ENCODE results near the gene ADIPOQ. TPM values are rescaled to one million over a fixed set of nuclear protein-coding genes. Genes with fewer than 3 reads are reported as not detected.

ADIPOQ gene
- total and polyA plus RNA-seq, 9 donors: 1.1 to 6.0 TPM; not detected in 7

GRCh38 chr3:186828340-186828739 is 14.2 kb upstream of the ADIPOQ start:
- WGBS, 3 donors: 20 to 32% (median 24%) methylated on average over 5 of the region's 5 CpGs
- no peaks in the 10 kb centered on the region for H3K27me3 ChIP-seq
- intact Hi-C loops (cut with DNase I): loop anchor here in 1 of 4 donors (10.0 kb wide), 1 partner anchor 214 kb away; the partner anchor contains the start of gene AHSG

GRCh38 chr3:186831798-186832197 is 10.7 kb upstream of the ADIPOQ start:
- intact Hi-C loops (cut with DNase I): no loop called here
- no peaks in the 10 kb centered on the region for H3K27me3 ChIP-seq

More at GRCh38 chr3:186828340-186828739, 14.2 kb upstream of the ADIPOQ start:
- no peaks in the 10 kb centered on the region for H3K9me3 ChIP-seq
- peaks cover 2% of the 10 kb centered on the region for H3K4me1 ChIP-seq (ENCODE audit: insufficient read depth)
- H3K27ac ChIP-seq: no peak overlapping the region
- TF ChIP-seq CTCF (IDR thresholded peaks at IDR 0.05) (no peak), POLR2A (IDR thresholded peaks at IDR 0.05) (no peak), EP300 (IDR thresholded peaks at IDR 0.05) (no peak)
- H3K36me3 ChIP-seq: no peaks in the 10 kb centered on the region
- DNase-seq: no peak
- H3K4me3 ChIP-seq: no peak overlapping the region

GRCh38 chr3:186832276-186832675 is 10.2 kb upstream of the ADIPOQ start:
- Histone ChIP-seq H3K27ac (no peak overlapping the region), H3K36me3 (no peaks in the 10 kb centered on the region), H3K4me3 (no peak overlapping the region), H3K9me3 (no peaks in the 10 kb centered on the region), H3K27me3 (no peaks in the 10 kb centered on the region), H3K4me1 (ENCODE audit: insufficient read depth) (peaks cover 2% of the 10 kb centered on the region)
- TF ChIP-seq POLR2A (IDR thresholded peaks at IDR 0.05) (no peak), EP300 (IDR thresholded peaks at IDR 0.05) (no peak), CTCF (IDR thresholded peaks at IDR 0.05) (no peak)
- WGBS, 3 donors: 80 to 92% (median 91%) methylated on average over 1 of the region's 1 CpG
- intact Hi-C loops (cut with DNase I): no loop called here
- no peak for DNase-seq

More at GRCh38 chr3:186831798-186832197, 10.7 kb upstream of the ADIPOQ start:
- peaks cover 2% of the 10 kb centered on the region for H3K4me1 ChIP-seq (ENCODE audit: insufficient read depth)
- no peaks in the 10 kb centered on the region for H3K9me3 ChIP-seq
- H3K27ac ChIP-seq: no peak overlapping the region
- TF ChIP-seq POLR2A (IDR thresholded peaks at IDR 0.05): no peak
- TF ChIP-seq CTCF (IDR thresholded peaks at IDR 0.05): no peak
- no peak for TF ChIP-seq EP300 (IDR thresholded peaks at IDR 0.05)
- DNase-seq: no peak
- no peak overlapping the region for H3K4me3 ChIP-seq
- WGBS, 3 donors: 56 to 73% (median 58%) methylated on average over 4 of the region's 4 CpGs
- H3K36me3 ChIP-seq: no peaks in the 10 kb centered on the region

GRCh38 chr3:186839874-186840641 is 2.5 kb upstream of the ADIPOQ start:
- H3K4me1 ChIP-seq (ENCODE audit: insufficient read depth): no peaks in the 10 kb centered on the region
- no peaks in the 10 kb centered on the region for H3K36me3 ChIP-seq
- no peaks in the 10 kb centered on the region for H3K27me3 ChIP-seq
- no peak for DNase-seq
- no peak overlapping the region for H3K27ac ChIP-seq
- 85 to 89% (median 88%) methylated on average over 17 of the region's 17 CpGs for WGBS, 3 donors
- TF ChIP-seq CTCF (IDR thresholded peaks at IDR 0.05): no peak
- no peak for TF ChIP-seq POLR2A (IDR thresholded peaks at IDR 0.05)
- TF ChIP-seq EP300 (IDR thresholded peaks at IDR 0.05): no peak
- intact Hi-C loops (cut with DNase I): no loop called here
- H3K9me3 ChIP-seq: no peaks in the 10 kb centered on the region
- H3K4me3 ChIP-seq: no peak overlapping the region
